OCI-LY1 (cell line): ENCODE measurements around the gene PTPRD.

Source experiments
- EZH2 ChIP-seq: fragments of 200-600 bp; sonication (generic), shearing (Covaris generic); IDR thresholded peaks from 2 replicates; pipeline ENCODE4 v1.8.0; 2017; ENCODE audit warnings: borderline replicate concordance, mixed run types, mild to moderate bottlenecking, antibody characterized with exemption, low read length, moderate library complexity, mixed read lengths
- TF ChIP-seq, protein P1 (sequence below): fragments of 200-600 bp; sonication (generic), shearing (Covaris generic); IDR thresholded peaks from 2 replicates; pipeline ENCODE4 v1.5.1; 2017; ENCODE audit warnings: mild to moderate bottlenecking, antibody characterized with exemption, low read length, moderate library complexity, mixed read lengths

DNA sequence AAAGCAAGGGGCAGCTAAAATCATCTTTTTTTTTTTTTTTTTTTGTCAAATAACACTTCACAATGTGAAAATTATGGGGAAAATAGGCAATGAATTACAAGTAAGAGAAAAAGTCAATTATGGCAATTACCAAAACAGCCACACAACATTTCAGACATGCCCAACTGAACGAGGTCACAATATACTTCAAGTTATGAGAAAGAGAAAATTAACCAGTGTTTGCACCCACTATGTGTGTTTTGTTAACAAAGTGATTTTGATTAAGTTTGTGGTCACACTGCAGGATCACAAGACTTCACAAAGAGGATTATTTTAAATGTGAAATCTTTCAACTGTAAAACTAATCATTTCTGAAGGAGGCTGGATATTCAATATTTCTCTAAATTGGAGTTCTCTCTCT is 1780.4 kb downstream of the PTPRD start:
- TF ChIP-seq EZH2, result no peak
- TF ChIP-seq, protein P1, sequence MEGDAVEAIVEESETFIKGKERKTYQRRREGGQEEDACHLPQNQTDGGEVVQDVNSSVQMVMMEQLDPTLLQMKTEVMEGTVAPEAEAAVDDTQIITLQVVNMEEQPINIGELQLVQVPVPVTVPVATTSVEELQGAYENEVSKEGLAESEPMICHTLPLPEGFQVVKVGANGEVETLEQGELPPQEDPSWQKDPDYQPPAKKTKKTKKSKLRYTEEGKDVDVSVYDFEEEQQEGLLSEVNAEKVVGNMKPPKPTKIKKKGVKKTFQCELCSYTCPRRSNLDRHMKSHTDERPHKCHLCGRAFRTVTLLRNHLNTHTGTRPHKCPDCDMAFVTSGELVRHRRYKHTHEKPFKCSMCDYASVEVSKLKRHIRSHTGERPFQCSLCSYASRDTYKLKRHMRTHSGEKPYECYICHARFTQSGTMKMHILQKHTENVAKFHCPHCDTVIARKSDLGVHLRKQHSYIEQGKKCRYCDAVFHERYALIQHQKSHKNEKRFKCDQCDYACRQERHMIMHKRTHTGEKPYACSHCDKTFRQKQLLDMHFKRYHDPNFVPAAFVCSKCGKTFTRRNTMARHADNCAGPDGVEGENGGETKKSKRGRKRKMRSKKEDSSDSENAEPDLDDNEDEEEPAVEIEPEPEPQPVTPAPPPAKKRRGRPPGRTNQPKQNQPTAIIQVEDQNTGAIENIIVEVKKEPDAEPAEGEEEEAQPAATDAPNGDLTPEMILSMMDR, result no peak
